Stimulated activated CD8-positive, alpha-beta memory T cell treated with anti-CD3 and anti-CD28 coated beads, Interleukin-2, amount 100 ng/mL, for 48 hours (primary cell): ENCODE data around the gene ITIH6.

Experiments
- DNase-seq, 2 donors: peaks; one replicate each; pipeline ENCODE4 v3.0.0-alpha.2; 2020; ENCODE audit warnings: low read depth in 2 of 2

ITIH6 gene

DNA sequence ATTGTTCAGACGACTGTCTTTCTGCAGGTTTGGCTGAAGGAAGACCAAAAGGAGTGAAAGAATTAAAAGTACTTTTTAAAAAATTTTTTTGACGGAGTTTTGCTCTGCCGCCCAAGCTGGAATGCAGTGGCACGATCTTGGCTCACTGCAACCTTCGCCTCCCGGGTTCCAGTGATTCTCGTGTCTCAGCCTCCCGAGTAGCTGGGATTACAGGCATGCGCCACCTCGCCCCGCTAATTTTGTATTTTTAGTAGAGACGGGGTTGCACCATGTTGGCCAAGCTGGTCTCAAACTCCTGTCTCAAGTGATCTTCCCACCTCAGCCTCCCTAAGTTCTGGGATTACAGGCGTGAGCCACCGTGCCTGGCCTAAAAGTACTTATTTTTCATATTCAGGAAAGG, 86.3 kb downstream of the ITIH6 start:
- no peak for DNase-seq

- no peak for DNase-seq
Observed at GRCh38 chrX:54710920-54711319, 87.1 kb downstream of the ITIH6 start.

DNA sequence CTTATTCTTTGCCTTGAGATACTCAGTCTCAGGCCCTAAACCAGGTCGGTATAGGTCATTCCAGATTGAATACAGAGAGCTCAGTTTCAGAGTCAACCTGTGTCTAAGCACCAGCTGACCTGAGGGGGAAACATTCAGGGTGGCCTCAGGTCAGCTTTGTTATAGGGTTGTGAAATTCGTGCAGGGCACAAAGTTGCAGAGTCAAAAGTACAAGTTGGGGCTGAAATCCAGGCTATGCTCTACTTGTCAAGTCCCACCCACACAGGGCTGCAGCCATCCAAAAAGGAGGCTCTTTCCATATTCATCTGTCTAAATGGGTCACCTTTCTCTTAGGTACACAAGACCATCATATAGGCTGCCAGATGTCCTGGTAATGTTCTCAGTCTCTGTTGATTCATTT, 89.7 kb downstream of the ITIH6 start:
- DNase-seq = no peak
